Measurements from ENCODE around the gene CPED1.
"Not testable (repeated sequence)": the region's sequence is repeated elsewhere in the genome, so short reads cannot be mapped to it uniquely, and the experiment has no call there.

Gene CPED1

DNA sequence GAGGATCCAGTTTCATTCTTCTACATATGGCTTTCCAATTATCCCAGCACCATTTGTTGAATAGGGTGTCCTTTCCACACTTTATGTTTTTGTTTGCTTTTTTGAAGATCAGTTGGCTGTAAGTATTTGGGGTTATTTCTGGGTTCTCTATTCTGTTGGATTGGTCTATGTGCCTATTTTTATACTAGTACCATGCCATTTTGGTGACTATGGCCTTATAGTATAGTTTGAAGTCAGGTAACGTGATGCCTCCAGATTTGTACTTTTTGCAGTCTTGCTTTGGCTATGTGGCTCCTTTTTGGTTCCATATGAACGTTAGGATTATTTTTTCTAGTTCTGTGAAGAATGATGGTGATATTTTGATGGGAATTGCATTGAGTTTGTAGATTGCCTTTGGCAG is 48.8 kb downstream of the CPED1 start:
- H3K9me3 ChIP-seq (ENCODE audit: low read length); H3K4me1 ChIP-seq (ENCODE audit: insufficient read depth, low read length); H3K36me3 ChIP-seq (ENCODE audit: insufficient read depth, low read length); H3K4me3 ChIP-seq (ENCODE audit: low read length); H2AFZ ChIP-seq (ENCODE audit: low read depth, low read length); H3K27me3 ChIP-seq (ENCODE audit: insufficient read depth, low read length): not testable (repeated sequence)

DNA sequence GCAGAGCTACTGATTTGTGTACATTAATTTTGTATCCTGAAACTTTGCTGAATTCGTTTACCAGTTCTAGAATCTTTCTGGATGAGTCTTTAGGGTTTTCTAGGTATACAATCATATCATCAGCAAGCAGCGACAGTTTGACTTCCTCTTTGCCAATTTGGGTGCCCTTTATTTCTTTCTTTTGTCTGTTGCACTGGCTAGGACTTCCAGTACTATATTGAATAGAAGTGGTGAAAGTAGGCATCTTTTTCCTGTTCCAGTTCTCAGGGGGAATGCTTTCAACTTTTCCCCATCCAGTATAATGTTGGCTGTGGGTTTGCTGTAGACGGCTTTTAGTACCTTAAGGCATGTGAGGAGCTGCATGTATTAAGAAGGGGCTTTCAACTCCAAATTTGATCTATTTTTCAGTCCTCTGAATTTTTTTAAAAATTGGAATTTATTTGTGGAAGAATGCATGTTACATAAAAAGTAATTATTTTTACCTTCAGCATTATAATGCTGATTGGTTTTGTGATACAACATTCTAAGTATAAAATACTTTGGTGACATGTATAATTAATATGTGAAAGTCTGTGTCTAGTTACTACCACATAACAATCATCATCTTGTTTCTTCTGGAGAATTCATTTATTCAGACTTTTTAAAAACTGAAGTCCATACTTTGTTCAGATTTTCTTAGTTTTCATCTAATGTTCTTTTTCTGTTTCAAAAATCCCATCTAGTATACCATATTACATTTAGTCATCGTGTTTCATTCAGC is 49.6 kb downstream of the CPED1 start:
- no peaks in the 10 kb centered on the region for H3K36me3 ChIP-seq (ENCODE audit: insufficient read depth, low read length)
- H2AFZ ChIP-seq (ENCODE audit: low read depth, low read length) = no peak overlapping the region
- H3K4me3 ChIP-seq (ENCODE audit: low read length) = no peak overlapping the region
- H3K9me3 ChIP-seq (ENCODE audit: low read length) = no peaks in the 10 kb centered on the region
- no peaks in the 10 kb centered on the region for H3K4me1 ChIP-seq (ENCODE audit: insufficient read depth, low read length)
- no peaks in the 10 kb centered on the region for H3K27me3 ChIP-seq (ENCODE audit: insufficient read depth, low read length)

DNA sequence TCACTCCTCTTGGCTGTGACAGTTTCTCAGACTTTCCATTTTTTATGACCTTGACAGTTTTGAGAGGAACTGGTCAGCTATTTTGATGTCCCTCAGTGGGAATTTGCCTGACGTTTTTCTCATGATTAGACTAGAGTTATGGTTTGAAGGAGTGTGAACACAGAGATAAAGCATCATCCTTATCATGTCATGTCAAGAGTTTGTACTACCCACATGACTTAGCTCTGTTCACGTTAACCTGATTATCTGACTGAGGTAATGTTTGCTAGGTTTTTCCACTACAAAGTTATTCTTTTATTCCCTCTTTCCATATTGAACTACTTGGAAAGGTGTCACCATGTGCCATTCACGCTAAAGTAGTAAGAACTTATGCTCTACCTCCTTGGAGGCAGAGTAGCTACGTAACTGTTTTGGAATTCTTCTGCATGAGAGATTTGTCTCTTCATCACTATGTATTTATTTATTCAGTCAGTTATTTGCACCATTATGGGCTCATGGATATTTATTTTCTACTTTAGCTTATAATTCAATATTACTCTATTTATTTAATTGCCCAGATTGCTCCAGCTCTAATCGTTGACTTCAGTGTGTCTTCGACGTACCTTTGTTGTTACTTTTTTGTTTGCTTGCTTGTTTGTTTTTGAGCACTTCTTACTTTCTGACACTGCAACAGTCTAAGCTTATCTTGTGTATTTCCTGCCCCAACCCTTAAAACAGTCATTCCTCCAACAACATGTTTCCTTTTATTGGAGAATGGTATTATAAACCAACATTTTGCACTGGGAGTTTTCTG is 50.4 kb downstream of the CPED1 start:
- Histone ChIP-seq H3K27me3 (ENCODE audit: insufficient read depth, low read length) (no peaks in the 10 kb centered on the region), H3K36me3 (ENCODE audit: insufficient read depth, low read length) (no peaks in the 10 kb centered on the region), H3K4me1 (ENCODE audit: insufficient read depth, low read length) (no peaks in the 10 kb centered on the region), H3K9me3 (ENCODE audit: low read length) (no peaks in the 10 kb centered on the region), H2AFZ (ENCODE audit: low read depth, low read length) (no peak overlapping the region), H3K4me3 (ENCODE audit: low read length) (no peak overlapping the region)

DNA sequence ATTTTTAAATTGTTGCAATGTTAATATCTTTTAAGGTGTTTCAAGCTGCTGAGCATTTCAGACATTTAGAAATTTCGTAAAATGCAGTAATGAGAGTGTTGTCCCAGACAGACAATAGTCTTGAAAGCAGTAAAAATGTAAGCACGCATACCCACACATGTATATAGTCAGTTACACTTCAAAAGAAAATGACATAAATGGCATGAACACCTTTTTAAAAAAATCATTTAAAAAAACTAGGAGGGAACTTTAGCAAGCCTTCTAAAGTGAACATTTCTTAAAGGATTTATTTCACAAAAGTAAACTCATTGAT is 51.0 kb downstream of the CPED1 start:
- Histone ChIP-seq H3K9me3 (ENCODE audit: low read length) (no peaks in the 10 kb centered on the region), H3K4me1 (ENCODE audit: insufficient read depth, low read length) (no peaks in the 10 kb centered on the region), H3K27me3 (ENCODE audit: insufficient read depth, low read length) (no peaks in the 10 kb centered on the region), H2AFZ (ENCODE audit: low read depth, low read length) (no peak overlapping the region), H3K4me3 (ENCODE audit: low read length) (no peak overlapping the region), H3K36me3 (ENCODE audit: insufficient read depth, low read length) (no peaks in the 10 kb centered on the region)

DNA sequence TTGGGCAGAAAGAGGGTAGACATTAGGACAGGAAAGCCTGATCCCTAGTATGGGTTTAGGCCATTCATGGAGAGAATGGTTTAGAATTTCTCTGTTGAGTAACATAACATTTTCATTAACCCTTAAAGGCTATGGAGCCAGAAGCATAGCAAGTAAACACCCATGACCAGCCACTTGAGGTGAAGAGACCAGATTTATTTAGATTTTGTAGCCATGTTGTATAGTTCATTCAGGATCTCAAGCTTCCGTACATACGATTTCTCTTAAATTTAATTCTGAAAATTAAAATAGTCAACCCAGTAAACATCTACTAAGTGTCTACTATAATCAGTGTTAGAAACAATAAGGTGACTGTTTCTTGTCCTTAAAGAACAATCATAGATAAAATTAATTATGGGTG is 51.5 kb downstream of the CPED1 start:
- Histone ChIP-seq H3K27me3 (ENCODE audit: insufficient read depth, low read length) (no peaks in the 10 kb centered on the region), H3K4me1 (ENCODE audit: insufficient read depth, low read length) (no peaks in the 10 kb centered on the region), H3K4me3 (ENCODE audit: low read length) (no peak overlapping the region), H3K36me3 (ENCODE audit: insufficient read depth, low read length) (no peaks in the 10 kb centered on the region), H3K9me3 (ENCODE audit: low read length) (no peaks in the 10 kb centered on the region), H2AFZ (ENCODE audit: low read depth, low read length) (no peak overlapping the region)

DNA sequence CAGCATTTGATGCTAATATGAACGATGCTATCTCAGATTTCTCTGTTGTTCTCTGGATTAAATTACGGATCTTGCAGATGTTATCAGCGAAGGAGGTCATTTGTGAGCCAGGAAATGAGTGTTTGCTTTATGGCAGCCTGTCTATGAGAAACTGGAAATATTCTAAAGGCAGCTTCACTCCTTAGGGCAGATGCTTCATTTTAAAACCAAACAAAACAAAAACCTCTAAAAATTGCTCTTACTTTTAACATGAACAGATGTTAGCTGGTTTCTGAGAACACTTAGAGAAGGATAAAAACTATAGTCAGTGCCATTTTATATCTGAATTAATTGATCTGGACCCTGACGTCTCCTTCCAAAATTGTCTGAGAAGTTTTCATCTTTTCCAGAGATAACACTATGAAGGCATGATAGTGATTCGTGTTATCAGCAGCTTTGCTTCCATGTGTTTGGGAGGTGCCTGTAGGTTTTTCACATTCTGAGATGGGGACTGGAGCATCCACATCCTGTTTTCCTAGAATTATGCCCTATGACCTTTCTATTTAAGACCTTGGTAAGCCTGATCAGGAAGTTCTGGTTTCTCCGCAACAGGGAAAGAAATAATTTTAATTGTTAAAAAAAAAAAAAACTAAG is 53.1 kb downstream of the CPED1 start:
- H2AFZ ChIP-seq (ENCODE audit: low read depth, low read length) = no peak overlapping the region
- H3K27me3 ChIP-seq (ENCODE audit: insufficient read depth, low read length) = no peaks in the 10 kb centered on the region
- H3K4me3 ChIP-seq (ENCODE audit: low read length) = no peak overlapping the region
- H3K9me3 ChIP-seq (ENCODE audit: low read length) = no peaks in the 10 kb centered on the region
- H3K36me3 ChIP-seq (ENCODE audit: insufficient read depth, low read length) = no peaks in the 10 kb centered on the region
- no peaks in the 10 kb centered on the region for H3K4me1 ChIP-seq (ENCODE audit: insufficient read depth, low read length)

DNA sequence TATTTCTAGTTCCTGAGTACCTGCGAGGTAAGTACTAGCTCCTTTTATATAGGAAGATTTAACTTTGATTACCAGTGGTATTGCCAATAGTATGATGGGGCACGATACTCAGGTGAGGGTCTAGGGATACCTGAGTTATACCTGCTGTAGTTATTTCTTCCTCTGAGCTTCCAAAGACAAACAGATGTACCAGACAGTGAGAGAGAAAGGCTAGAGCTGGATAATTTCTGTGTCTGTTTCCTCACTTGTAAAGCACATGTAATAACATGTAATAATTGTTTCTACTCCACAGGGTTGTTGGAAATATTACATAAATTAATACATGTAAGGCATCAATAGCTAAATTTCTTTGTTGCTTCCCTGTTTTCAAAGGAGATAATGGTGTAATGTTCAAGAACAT is 53.7 kb downstream of the CPED1 start:
- Histone ChIP-seq H3K4me1 (ENCODE audit: insufficient read depth, low read length) (no peaks in the 10 kb centered on the region), H3K36me3 (ENCODE audit: insufficient read depth, low read length) (no peaks in the 10 kb centered on the region), H2AFZ (ENCODE audit: low read depth, low read length) (no peak overlapping the region), H3K4me3 (ENCODE audit: low read length) (no peak overlapping the region), H3K27me3 (ENCODE audit: insufficient read depth, low read length) (no peaks in the 10 kb centered on the region), H3K9me3 (ENCODE audit: low read length) (no peaks in the 10 kb centered on the region)

DNA sequence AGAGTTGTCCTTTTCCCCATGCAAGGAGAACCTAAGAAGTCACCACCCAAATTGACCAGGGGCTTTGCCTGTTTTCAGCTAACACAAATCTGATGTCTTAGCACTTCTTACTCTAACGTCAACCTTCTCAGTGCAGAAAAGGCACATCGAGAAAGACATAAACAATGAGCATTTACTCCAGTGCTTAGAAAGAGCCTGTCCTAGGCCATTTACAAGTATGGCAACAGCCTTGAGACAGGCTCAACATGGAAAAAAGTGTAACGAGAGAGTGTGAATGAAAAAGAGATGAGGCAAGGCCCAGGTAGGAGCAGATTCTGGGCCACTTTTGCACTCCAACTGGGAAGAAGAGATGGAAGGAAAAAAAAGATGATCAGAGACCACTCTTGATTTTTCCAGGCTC is 54.4 kb downstream of the CPED1 start:
- no peaks in the 10 kb centered on the region for H3K4me1 ChIP-seq (ENCODE audit: insufficient read depth, low read length)
- no peaks in the 10 kb centered on the region for H3K36me3 ChIP-seq (ENCODE audit: insufficient read depth, low read length)
- H3K4me3 ChIP-seq (ENCODE audit: low read length) = no peak overlapping the region
- H3K27me3 ChIP-seq (ENCODE audit: insufficient read depth, low read length) = no peaks in the 10 kb centered on the region
- no peaks in the 10 kb centered on the region for H3K9me3 ChIP-seq (ENCODE audit: low read length)
- H2AFZ ChIP-seq (ENCODE audit: low read depth, low read length) = no peak overlapping the region

DNA sequence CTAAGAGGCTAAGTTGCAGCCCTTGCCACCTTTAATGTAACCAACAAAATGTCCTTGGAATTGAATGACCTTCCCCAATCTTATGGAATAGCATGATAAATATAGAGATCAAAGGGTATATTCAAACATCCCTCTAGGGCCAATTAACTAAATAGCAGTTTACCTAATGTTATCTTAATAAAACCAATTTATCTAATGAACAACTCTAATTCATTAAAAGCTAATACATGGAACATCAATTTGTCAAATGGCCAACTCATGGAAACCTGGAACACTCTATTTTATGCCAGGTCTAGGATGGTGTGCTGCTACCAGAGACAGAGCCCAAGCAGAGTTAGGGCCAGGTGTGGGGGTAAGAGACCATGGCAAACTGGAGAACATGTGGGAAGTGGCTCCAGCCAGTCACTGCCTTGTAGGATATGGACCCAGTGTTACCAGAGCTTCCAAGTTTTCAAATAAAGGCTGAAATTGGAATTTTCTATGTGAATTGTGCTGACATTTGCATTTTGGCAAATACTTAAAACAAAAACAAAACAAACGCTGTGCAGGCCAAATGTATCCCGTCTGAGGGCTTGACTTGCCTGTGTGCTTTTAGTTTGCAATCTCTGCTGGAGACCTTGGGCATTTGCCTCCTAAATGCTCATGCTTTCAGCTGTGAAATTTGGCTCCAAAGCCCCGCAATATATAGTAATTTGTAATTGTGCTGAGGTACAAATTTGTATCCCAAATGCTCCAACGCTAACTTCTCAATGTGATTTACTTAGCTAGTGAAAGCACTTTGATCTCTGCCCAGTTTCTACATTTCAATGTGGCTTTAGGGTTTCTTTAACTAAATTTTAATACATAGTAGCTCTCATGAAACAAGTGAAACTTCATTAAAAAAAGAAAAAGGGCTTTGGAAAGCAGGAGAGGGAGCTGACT is 55.1 kb downstream of the CPED1 start:
- Histone ChIP-seq H2AFZ (ENCODE audit: low read depth, low read length) (no peak overlapping the region), H3K36me3 (ENCODE audit: insufficient read depth, low read length) (no peaks in the 10 kb centered on the region), H3K9me3 (ENCODE audit: low read length) (no peaks in the 10 kb centered on the region), H3K4me1 (ENCODE audit: insufficient read depth, low read length) (no peaks in the 10 kb centered on the region), H3K27me3 (ENCODE audit: insufficient read depth, low read length) (no peaks in the 10 kb centered on the region), H3K4me3 (ENCODE audit: low read length) (no peak overlapping the region)

DNA sequence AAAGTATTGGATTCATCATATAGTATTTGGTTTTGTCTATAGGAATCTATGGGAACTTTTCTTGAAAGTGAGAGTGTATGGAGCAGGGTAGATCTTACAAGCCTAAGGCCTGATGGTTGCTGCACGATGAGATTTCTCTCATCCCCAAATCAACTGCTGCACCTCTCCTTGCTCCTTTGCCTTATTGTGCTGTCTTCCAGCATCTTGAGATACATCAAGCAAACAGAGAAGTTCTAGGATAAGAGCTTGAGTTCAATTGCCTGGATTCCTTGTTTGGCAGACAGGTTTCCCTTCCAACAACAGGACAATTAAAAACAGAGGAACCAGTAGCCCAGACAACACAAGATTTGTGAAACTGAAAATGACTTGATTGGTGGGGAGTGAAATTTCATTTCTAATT is 56.6 kb downstream of the CPED1 start:
- Histone ChIP-seq H2AFZ (ENCODE audit: low read depth, low read length) (no peak overlapping the region), H3K9me3 (ENCODE audit: low read length) (no peaks in the 10 kb centered on the region), H3K4me3 (ENCODE audit: low read length) (no peak overlapping the region), H3K36me3 (ENCODE audit: insufficient read depth, low read length) (no peaks in the 10 kb centered on the region), H3K27me3 (ENCODE audit: insufficient read depth, low read length) (no peaks in the 10 kb centered on the region), H3K4me1 (ENCODE audit: insufficient read depth, low read length) (peaks cover 8% of the 10 kb centered on the region)

DNA sequence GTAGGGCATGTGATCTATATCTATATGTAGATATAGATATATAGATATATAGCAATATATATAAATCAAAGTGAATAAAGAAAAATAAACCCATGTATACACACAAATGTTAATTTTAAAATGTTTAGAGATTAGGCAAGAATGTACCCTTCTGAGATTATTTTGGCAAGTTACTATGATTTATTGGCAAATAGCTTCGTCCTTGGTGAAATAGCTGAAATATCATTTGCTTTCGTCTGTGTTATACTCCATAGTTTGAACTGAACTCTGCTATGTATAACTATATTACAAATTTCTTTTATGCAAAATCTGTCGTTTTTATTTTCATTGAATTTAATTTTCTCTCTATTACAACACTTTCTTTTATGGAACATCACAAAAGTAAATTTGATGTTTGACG is 57.5 kb downstream of the CPED1 start:
- Histone ChIP-seq H3K36me3 (ENCODE audit: insufficient read depth, low read length) (no peaks in the 10 kb centered on the region), H2AFZ (ENCODE audit: low read depth, low read length) (no peak overlapping the region), H3K4me3 (ENCODE audit: low read length) (no peak overlapping the region), H3K9me3 (ENCODE audit: low read length) (no peaks in the 10 kb centered on the region), H3K27me3 (ENCODE audit: insufficient read depth, low read length) (no peaks in the 10 kb centered on the region), H3K4me1 (ENCODE audit: insufficient read depth, low read length) (peaks cover 8% of the 10 kb centered on the region)

DNA sequence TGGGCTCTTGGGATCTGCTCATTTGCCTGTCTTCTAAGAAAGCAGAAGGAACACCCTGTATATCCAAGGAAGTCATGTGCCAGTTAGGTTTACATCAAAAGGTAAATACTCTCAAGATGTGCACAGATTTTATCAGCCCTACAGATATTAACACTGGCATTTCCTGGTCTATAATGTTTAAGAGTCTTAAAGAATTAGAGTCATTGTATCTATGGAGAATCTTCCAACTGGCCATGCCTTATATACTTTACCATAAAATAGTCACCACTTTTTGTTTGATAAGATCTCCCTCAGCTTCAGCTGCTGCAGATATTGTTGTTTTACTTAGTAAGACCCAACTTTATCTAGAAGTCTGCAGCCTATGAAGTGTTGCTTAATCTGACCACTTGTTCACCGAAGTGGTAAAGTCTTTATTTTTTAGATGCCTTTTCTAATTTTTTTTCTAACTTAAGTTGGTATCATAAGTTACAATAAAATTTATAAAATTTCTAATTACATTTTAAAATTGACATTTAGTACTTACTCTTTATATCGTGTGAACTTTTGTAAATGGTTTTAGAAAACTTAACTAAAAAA is 58.5 kb downstream of the CPED1 start:
- H2AFZ ChIP-seq (ENCODE audit: low read depth, low read length) = no peak overlapping the region
- peaks cover 8% of the 10 kb centered on the region for H3K4me1 ChIP-seq (ENCODE audit: insufficient read depth, low read length)
- no peaks in the 10 kb centered on the region for H3K27me3 ChIP-seq (ENCODE audit: insufficient read depth, low read length)
- no peaks in the 10 kb centered on the region for H3K36me3 ChIP-seq (ENCODE audit: insufficient read depth, low read length)
- H3K4me3 ChIP-seq (ENCODE audit: low read length) = no peak overlapping the region
- no peaks in the 10 kb centered on the region for H3K9me3 ChIP-seq (ENCODE audit: low read length)

Data from neuron (in vitro differentiated cells).